Hepatocyte (in vitro differentiated cells): Measurements from ENCODE around the gene TMEM131L.

Experiments
- CTCF ChIP-seq: fragments of 200-600 bp; sonication (generic); IDR thresholded peaks from 2 replicates; pipeline ENCODE4 v1.5.1; 2016; ENCODE audit warnings: antibody characterized with exemption, mild to moderate bottlenecking; ENCODE audit not compliant: poor library complexity
- EZH2 ChIP-seq: fragments of 200-600 bp; sonication (generic); IDR thresholded peaks from 2 replicates; pipeline ENCODE4 v1.6.1; 2016; ENCODE audit warnings: antibody characterized with exemption, mild to moderate bottlenecking, borderline replicate concordance
- EZH2phosphoT487 ChIP-seq: fragments of 200-600 bp; sonication (generic); IDR thresholded peaks from one replicate; pipeline ENCODE4 v1.6.1; 2018; ENCODE audit warnings: antibody characterized with exemption, mild to moderate bottlenecking, low read depth, moderate library complexity; ENCODE audit not compliant: unreplicated experiment, severe bottlenecking

- TF ChIP-seq CTCF (no peak), EZH2 (no peak), EZH2phosphoT487 (no peak)
These were observed 113.7 kb downstream of the TMEM131L start for GRCh38 chr4:153579872-153580271.
